Measurements from ENCODE around the gene FLCN.
"Not testable (repeated sequence)": the region's sequence is repeated elsewhere in the genome, so short reads cannot be mapped to it uniquely, and the experiment has no call there.

The FLCN gene

DNA sequence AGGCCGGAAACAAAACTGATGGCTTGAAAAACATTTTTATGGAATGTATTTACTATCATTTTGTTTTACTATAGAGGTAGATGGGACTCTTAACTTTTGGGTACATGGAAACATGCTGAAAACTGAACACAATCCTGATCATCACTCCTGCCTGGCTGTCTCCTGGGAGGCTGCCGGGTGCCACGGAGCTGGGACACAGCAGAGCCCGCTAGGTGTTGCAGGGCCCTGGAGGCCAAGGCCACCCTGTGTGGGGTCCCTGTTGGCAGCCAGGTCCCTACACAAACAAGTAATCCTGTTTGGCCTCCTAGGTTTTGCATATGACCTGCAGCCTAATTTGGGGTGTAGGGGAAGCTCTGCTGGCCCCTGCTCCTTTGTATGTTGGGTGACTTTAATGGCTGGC, 48.4 kb downstream of the FLCN start:
- no peak overlapping the region for H3K4me3 ChIP-seq (ENCODE audit: low read depth, low read length)

DNA sequence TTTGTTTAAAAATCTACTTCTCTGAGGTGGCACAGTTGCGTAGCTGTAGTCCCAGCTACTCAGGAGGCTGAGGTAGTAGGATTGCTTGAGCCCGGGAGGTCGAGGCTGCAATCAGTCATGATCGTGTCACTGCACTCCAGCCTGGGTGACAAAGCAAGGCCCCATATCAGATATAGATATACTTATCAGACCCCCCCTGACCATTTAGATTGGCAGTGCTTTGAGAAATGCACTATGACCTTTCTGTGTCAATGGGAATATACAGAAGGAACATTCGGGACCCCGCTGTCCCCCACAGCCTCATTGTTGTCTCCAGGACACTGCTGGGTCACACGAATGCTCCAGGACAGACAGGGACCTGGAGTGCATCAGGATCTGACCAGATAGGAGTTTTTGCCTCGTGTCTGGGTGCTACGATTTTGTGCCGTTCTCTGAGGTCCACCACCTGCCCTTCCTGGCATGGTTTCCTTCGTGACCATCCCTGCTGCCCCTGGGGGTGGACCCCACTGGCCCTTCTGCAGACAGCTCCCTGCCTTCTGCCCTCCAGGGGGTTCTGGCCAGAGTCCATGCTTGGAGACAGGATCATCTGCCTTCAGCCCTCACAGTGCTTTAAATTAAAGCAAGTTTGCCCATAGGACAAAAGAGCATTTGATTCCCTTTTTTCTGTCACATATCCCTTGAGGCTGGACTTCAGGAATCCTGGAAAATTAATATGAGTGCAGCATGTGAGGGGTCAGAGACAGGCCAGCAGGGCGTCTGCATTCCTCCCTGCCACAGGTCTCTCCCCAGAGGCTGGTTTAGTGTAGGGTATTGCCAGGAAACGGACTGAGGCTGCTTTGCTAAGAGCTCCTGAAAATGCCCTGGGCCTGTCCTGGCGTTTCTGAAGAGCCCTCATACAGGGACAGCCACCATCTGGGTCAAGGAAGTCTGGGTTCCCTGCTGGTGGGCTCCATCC, 50.1 kb downstream of the FLCN start:
- H3K4me3 ChIP-seq (ENCODE audit: low read depth, low read length) = no peak overlapping the region

DNA sequence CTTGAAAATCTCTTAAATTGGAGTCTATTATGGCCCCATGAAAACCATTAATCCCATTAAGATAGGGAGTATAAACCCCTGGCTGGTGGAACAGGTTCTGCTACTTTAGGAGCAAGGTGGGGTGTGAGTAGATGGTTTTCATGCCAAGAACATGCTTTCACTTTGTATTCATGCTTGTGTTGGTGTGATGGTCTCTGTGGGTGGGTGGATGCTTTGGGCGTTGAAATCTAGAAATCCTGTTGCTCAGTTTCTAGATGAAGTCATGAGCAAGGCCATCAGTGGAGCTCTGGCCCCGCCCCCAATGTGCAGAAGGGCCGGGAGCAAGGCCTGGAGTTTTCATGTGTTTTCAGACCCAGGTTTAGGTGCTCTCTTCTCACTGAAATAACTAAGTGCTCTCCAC, 50.9 kb downstream of the FLCN start:
- H3K4me3 ChIP-seq (ENCODE audit: low read depth, low read length) = no peak overlapping the region

DNA sequence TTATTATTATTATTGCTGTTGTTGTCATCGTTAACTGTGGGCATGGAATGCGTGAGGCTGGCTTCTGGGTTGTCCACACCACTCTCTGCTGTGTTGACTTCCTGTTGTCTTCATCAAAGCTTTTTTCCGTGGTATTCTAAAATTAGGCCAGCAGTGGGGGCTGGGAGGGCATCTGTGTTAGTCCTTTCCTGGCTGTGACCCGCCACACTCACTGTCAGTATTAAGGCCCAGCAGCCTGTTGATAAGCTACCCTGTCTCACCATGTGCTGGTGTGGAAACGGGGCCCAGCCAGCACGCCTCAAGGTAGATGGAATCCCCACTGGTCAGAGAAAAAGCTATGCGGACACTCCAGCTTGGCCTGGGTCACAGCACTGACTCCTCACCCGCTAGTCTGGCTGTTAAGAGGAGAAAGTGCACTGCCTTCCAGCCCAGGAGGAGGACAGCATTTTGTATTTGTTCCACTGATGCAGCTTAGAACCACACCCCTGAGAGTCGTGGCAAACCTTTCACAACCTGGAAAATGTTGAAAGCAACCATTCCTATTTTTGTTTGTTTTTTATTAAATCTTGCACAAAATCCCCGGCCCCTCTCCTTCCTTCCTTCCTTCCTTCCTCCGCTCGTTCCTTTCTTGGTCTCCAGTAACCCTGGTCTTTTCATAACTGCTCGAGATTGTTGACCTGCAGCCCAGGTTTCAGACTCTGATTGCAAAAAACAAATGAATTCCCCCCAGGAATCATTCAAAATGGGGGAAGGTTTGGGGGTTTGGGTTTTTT, 51.8 kb downstream of the FLCN start:
- not testable (repeated sequence) for H3K4me3 ChIP-seq (ENCODE audit: low read depth, low read length)

DNA sequence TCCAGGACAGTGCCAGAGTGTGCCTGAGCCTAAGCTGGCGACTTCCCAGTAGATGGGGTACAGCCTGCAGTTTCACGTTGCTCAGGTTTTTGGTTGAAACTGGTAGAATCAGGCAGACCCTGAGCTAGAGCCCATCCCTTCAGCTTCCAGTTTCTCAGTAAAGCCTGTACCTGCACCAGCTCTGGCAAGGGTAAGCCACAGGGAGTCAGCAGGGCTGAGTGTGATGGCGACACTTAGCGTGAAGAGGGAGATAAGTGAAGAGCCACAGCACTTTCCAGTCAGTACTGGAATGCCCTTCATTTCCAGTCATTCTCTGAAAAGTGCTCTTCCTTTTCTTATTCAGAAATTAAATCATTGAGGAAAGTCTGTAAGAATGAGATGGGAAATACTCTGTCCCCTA, 53.2 kb downstream of the FLCN start:
- H3K4me3 ChIP-seq (ENCODE audit: low read depth, low read length) = no peak overlapping the region

DNA sequence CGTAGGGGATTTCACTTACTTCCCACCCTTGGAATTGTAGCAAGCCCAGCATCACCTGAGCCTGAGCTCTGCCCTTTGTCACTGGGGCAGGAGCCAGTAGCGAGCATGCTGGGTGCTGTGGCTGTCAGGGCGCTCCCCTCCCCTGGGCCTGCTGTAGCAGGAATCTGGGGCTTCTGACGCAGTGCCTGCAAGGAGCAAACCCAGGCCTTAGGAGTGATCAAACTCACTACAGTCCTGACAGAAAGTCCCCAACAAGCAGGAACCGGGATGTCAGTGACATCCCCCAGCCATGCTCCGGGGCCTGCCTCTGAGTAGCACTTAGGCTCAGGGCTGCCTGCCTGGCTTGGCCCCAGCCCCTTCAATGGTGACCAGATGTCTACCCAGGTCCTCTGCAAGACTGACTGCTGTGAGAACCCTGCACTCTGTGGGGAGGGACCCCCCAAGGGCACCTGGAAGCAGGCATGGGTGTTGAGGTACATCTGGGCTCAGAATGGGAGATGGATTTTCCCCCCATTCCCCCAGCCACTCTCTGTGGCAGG, 54.3 kb downstream of the FLCN start:
- no peak overlapping the region for H3K4me3 ChIP-seq (ENCODE audit: low read depth, low read length)

DNA sequence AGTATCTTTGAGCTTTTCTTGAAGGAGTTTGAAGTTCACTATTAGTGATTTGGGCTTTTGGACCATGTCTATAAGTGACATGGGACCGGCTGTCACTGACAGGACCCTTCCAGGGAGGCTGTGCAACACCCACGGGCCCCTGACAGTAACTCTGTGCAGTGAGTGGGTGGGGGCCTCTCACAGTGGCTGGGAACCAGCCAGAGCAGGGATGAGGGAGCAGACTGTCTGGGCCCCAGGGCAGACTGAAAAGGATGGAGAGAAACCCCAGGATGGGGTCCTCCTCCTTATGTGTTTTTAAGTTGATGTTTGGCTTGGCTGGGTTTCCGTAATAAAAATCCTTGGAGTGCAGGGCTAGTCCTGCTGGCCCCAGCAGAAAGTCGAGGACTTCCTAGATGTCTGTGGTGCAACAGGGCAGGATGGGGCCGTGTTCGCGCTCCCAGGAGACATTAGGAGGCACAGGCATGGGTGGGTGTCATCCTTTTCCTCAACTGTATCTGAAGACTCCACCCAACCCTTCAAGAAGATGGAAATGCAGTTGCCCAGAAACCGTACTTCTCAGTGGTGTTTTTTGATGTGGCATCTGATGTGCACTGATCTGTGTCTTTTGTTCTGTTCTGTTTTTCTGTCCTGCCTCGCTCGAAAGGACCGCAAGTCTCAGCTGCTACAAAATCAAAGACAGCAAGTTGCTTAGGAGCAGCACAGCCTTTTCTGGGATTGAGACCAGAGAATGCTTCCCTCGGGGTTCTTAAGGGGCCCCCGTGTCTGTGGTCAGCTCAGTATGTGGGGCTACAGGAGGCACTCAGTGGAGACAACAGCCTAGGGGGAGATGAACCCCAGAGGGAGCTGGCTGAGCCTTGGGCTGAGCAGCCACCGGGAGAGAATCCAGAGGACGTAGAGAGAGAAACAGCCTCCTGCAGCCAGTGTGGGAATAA, 55.0 kb downstream of the FLCN start:
- H3K4me3 ChIP-seq (ENCODE audit: low read depth, low read length) = no peak overlapping the region

DNA sequence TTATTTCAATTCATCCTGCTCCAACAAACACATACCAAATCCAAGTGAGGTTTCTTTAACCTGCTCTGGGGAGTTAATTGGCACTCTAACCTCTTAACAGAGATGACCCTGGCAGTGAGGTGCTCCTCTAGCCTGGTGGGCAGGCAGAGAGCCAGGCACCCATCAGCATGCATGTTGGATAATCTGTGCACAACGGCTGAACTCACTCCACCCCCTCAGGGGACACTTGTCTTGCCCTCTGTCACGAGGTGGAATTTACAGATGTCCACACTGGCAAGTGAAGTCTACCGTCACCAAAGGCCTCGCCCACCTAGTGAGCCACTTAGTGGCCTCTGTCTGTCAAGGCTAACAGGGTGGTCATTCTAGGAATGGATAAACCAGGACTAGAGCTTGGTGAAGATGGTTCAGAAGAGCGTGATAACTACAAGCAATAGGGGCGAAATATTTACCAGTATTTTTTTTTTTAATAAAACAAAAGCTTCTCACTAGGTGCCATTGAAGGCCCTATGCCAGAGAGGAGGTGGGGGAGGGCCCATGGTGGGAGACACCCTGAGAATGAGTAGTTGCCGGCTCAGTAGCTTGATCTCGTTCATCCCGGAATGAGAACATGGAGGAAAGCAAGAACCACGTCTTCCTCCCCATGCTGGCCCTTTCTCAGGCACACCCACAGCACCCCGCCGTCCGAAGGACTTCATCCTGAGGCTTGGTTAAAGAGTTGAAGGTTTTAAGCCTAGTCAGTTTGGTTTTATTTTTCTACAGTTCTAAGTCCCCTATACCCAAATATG, 56.0 kb downstream of the FLCN start:
- H3K4me3 ChIP-seq (ENCODE audit: low read depth, low read length) = no peak overlapping the region

DNA sequence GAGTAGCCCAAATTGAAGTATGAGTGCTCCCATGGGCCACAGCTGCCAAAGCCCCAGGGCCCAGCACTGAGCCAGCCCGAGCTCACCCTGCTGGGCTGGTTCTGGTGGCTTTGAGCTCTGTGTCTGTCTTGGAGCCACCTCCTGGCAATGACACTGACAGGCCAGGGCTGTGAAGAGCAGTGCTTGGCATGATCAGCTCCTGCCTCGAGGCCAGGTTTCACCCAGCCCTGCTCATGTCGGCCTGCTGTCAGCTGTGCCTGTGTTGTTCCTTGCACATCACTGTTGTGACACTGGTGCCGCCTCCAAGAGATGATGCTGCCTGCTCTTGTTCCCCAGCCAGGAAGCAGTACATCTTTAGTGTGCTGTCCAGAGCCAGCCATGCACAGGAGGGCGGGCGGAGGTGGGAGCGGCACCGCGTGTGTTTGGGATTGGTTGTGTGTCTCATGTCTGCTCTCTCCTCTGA, 56.8 kb downstream of the FLCN start:
- H3K4me3 ChIP-seq (ENCODE audit: low read depth, low read length) = no peak overlapping the region

DNA sequence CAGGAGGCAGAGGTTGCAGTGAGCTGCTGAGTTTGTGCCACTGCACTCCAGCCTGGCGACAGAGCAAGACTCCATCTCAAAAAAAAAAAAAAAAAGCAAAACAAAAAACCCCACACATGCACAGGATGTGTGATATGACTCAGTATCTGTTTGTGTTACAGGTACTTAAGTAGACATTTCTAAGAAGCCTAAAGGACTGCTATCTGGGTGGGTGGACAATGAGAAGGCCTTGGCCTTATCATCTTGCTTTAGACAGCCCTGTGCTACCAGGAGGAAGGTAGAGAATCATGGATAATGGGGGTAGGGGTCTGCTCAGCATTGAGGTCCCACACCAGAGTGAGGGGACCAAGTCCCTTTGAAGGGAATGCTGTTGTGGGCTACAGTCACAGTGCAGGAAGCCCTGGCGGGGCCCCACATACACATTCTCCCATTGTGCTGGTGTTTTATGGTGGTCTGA, 57.6 kb downstream of the FLCN start:
- no peak overlapping the region for H3K4me3 ChIP-seq (ENCODE audit: low read depth, low read length)

DNA sequence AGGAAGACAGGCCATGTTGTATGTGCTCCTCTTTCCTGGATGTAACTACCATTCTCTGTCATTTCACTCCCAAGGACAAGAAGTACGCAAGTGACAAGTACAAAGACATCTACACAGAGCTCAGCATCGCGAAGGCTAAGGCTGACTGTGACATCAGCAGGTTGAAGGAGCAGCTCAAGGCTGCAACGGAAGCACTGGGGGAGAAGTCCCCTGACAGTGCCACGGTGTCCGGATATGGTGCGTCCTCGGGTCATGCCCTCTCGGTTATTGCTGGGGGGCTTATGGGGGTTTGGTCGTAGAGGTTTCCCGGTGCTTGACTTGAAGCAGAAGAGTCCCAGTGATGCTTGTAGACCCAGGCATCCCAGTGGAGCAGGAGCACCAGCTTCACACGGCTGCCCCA, 59.8 kb downstream of the FLCN start:
- H3K4me3 ChIP-seq (ENCODE audit: low read depth, low read length) = no peak overlapping the region

DNA sequence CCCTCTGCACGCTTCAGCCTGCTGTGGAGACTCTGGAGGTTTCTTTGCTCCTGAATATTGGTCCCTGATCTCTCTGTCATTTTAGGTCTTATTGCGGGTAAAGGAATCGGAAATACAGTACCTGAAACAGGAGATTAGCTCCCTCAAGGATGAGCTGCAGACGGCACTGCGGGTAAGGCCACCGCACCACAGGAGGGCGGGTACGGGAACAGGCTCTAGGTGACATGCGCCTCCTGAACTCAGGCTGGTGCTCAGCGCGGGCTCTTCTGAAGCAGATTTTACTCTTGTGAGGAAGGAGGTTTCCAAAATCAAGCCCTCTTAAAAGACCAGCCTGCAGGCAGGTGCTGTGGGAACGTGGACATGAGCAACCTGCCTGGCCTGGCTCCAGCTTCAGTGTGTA, 60.6 kb downstream of the FLCN start:
- no peak overlapping the region for H3K4me3 ChIP-seq (ENCODE audit: low read depth, low read length)

DNA sequence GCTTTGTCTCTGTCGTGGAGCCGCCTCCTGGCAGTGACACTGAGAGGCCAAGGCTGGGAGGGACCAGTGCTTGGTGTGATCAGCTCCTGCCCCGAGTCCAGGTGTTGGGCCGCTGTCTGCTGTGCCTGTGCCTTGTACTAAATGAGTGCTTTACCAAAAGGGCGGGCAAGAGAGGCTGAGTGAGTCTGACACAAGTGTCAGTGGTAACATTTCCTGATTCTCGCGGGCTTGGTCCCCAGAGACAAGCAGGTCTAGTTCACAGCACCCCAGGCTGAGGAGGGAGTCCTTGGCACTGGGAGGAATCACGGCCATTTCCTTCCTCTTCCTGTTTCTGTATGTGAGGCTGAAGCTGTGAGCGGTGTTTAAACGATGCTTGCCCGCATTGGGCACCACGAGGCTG, 61.1 kb downstream of the FLCN start:
- H3K4me3 ChIP-seq (ENCODE audit: low read depth, low read length) = no peak overlapping the region

DNA sequence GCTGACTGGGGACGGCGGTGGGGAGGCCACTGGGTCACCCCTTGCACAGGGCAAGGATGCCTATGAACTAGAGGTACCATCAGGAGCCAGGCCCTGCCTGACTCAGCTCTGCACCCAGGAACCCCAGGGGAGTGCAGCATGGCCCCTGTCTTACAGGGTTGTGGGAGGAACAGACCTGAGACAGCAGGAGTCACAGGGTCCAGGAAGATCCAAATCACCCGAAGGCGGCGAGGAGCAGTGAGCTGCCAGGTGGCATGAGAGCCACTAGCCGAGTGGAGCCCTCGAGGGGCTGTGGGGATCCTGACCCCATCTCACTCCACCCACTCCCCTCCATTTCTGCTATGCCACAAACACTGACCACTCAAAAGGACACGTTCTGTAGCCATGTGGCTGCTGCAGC, 61.6 kb downstream of the FLCN start:
- H3K4me3 ChIP-seq (ENCODE audit: low read depth, low read length) = no peak overlapping the region

DNA sequence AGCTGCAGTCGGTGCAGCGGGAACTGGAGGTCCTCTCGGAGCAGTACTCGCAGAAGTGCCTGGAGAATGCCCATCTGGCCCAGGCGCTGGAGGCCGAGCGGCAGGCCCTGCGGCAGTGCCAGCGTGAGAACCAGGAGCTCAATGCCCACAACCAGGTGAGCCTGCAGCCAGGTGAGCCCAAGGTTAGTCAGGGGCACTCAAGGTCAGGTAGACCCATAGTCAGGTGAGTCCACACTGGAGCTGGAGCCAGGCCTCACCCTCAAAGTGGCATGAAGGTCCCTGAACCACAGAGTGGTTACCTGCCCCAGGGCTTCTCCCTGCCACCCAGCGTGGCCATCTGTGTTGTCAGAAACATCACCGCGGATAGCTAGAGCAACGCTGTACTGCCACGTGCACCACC, 63.0 kb downstream of the FLCN start:
- no peak overlapping the region for H3K4me3 ChIP-seq (ENCODE audit: low read depth, low read length)

DNA sequence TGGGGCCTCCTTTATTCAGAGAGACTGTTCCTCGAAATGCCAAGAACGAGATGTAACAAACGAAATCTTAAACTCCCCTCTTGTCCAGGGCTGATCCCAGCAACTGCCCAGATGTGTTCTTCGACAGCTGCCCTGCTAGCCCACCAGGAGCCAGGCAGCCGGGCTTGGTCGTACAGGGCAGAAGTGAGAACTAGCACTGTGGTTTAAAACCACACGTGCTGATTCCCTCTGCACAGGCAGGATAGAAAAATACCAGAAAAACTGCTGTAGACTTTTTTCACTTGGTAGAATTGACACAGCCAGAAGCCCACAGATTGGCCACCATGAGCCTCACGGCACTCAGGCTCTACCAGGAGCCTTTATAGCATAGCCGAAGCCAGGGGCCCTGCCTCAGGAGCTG, 64.0 kb downstream of the FLCN start:
- no peak overlapping the region for H3K4me3 ChIP-seq (ENCODE audit: low read depth, low read length)

DNA sequence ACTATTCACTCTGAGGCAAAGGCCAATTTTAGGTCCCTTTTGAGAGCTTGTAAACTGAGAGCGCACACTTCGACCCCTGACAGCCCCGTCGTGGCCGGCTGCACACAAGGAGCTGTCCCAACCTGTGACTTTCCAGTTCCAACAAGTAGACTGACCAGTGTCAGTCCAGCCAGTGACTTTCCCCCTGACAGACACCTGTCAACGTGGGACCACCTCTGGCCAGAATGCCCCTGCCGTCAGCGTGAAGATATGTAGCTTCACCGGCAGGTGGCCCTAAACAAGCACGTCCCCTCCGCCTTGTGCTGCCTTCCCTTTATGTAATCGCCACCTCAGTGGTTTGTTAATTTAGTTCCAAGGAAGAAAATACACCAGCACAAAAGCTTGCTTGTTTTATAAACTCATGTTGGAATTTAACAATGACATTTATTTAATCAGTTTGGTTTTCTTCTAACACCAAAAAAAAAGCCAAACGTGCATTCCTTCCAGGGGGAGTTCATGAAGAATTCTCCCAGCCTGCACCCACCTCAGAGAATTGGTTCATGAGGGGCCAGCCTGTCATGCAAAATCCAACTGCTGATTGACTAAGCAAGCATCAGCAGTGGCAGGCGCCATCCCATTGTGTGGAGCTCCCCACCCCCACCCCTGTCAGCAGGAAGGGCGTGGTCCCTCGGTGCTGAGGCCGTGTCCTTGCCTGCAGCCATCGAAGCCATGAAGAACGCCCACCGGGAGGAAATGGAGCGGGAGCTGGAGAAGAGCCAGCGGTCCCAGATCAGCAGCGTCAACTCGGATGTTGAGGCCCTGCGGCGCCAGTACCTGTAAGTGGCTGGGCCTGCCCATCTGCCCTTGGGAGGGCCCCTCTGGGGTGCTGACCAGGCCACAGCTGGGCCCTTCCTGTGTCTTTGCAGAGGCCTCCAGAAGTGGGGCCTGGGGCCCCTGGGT, 64.7 kb downstream of the FLCN start:
- no peak overlapping the region for H3K4me3 ChIP-seq (ENCODE audit: low read depth, low read length)

DNA sequence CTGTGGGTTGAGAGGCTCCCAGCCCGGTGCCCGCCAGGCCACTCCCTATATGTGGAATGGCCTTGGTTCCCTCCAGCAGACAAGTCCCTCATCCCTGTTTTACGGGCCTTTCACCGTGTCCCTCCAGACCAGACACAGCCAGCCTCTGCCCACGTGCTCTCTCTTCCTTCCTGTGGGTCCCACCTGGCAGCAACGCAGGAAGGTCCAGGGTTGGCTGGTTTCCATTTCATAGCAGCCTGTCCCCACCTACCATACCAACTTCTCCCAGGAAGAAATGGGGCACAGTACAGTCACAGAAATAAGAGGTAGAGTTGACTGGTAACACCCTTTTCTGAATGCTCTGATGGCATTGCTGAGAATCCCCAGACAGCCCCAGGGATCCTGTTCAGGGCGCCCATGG, 65.8 kb downstream of the FLCN start:
- H3K4me3 ChIP-seq (ENCODE audit: low read depth, low read length) = no peak overlapping the region
